ENCODE results near the gene NPAS4.
A peak's percentile ranks its signal among the peaks of the same experiment; 100 is the strongest.
"Not testable (repeated sequence)": the region's sequence is repeated elsewhere in the genome, so short reads cannot be mapped to it uniquely, and the experiment has no call there.

The NPAS4 gene

GRCh38 chr11:66420671-66421476 is at the start of gene NPAS4:
NPAS4 (plus strand) TSS chr11:66421035; CDS start chr11:66421180, 145 bp downstream.
- no peak for DNase-seq

GRCh38 chr11:66371627-66372415 is 49.0 kb upstream of the NPAS4 start, which contains the start of gene SLC29A2:
SLC29A2 (minus strand) TSS chr11:66371760; CDS start chr11:66371591, 169 bp downstream.
- peak; percentile 99 for DNase-seq

- no peak for DNase-seq
Measured at GRCh38 chr11:66373265-66373664, 47.6 kb upstream of the NPAS4 start.

GRCh38 chr11:66373690-66374287 is 47.0 kb upstream of the NPAS4 start:
- DNase-seq: not testable (repeated sequence)

- DNase-seq: peak; percentile 45
Measured at GRCh38 chr11:66380264-66380663, 40.6 kb upstream of the NPAS4 start.

GRCh38 chr11:66384316-66384715 is 36.5 kb upstream of the NPAS4 start:
- DNase-seq: not testable (repeated sequence)

GRCh38 chr11:66386171-66387069 is 34.4 kb upstream of the NPAS4 start:
- DNase-seq: peak; percentile 92

- peak; percentile 94 for DNase-seq
Measured at GRCh38 chr11:66388780-66389386, 32.0 kb upstream of the NPAS4 start.

- peak; percentile 53 for DNase-seq
Measured at GRCh38 chr11:66391322-66391721, 29.5 kb upstream of the NPAS4 start.

- DNase-seq: no peak
Measured at GRCh38 chr11:66393954-66394353, 26.9 kb upstream of the NPAS4 start.

- no peak for DNase-seq
Measured at GRCh38 chr11:66407651-66408050, 13.2 kb upstream of the NPAS4 start.

- DNase-seq: peak; percentile 93
Measured at GRCh38 chr11:66408488-66409214, 12.2 kb upstream of the NPAS4 start.

- DNase-seq: no peak
Measured at GRCh38 chr11:66409226-66409625, 11.6 kb upstream of the NPAS4 start.

GRCh38 chr11:66410191-66410590 is 10.6 kb upstream of the NPAS4 start:
- no peak for DNase-seq

- DNase-seq: no peak
Measured at GRCh38 chr11:66411323-66411722, 9.5 kb upstream of the NPAS4 start.

- DNase-seq: no peak
Measured at GRCh38 chr11:66412110-66412509, 8.7 kb upstream of the NPAS4 start.

- no peak for DNase-seq
Measured at GRCh38 chr11:66413167-66413566, 7.7 kb upstream of the NPAS4 start.

GRCh38 chr11:66414120-66414934 is 6.5 kb upstream of the NPAS4 start:
- no peak for DNase-seq

- DNase-seq: no peak
Measured at GRCh38 chr11:66415423-66415822, 5.4 kb upstream of the NPAS4 start.

GRCh38 chr11:66417000-66417399 is 3.8 kb upstream of the NPAS4 start:
- no peak for DNase-seq

Measured in RPMI8226 (cell line).